ENCODE results near the gene BFSP2. TPM values are rescaled to one million over a fixed set of nuclear protein-coding genes. Genes with fewer than 3 reads are reported as not detected.

Gene BFSP2
- total RNA-seq, 4 donors from 2014 or later = not detected

GRCh38 chr3:133387341-133387740, 12.5 kb upstream of the BFSP2 start:
- H3K27me3 ChIP-seq = no peaks in the 10 kb centered on the region
- no peak for DNase-seq
- intact Hi-C loops (cut with DNase I; ENCODE audit: low total_unique reads) = loop anchor here (10.0 kb wide), 1 partner anchor 653 kb away; no protein-coding TSS in a partner anchor

GRCh38 chr3:133388696-133389395, 11.0 kb upstream of the BFSP2 start:
- TF ChIP-seq POLR2A (IDR thresholded peaks at IDR 0.05) = no peak
- no peak for TF ChIP-seq CTCF (IDR thresholded peaks at IDR 0.05)
- Histone ChIP-seq H3K36me3 (no peaks in the 10 kb centered on the region), H3K4me3 (no peak overlapping the region), H3K27me3 (no peaks in the 10 kb centered on the region), H3K9me3 (no peaks in the 10 kb centered on the region), H3K27ac (no peak overlapping the region), H3K4me1 (no peaks in the 10 kb centered on the region)
- no peak for DNase-seq
- intact Hi-C loops (cut with DNase I; ENCODE audit: low total_unique reads) = loop anchor here (10.0 kb wide), 1 partner anchor 654 kb away; no protein-coding TSS in a partner anchor

More at GRCh38 chr3:133387341-133387740, 12.5 kb upstream of the BFSP2 start:
- Histone ChIP-seq H3K4me3 (no peak overlapping the region), H3K36me3 (no peaks in the 10 kb centered on the region), H3K4me1 (no peaks in the 10 kb centered on the region), H3K27ac (no peak overlapping the region), H3K9me3 (no peaks in the 10 kb centered on the region)
- TF ChIP-seq POLR2A (IDR thresholded peaks at IDR 0.05) (no peak), CTCF (IDR thresholded peaks at IDR 0.05) (no peak)

GRCh38 chr3:133390715-133391114, 9.1 kb upstream of the BFSP2 start:
- no peaks in the 10 kb centered on the region for H3K9me3 ChIP-seq
- no peaks in the 10 kb centered on the region for H3K4me1 ChIP-seq
- TF ChIP-seq POLR2A (IDR thresholded peaks at IDR 0.05) (no peak), CTCF (IDR thresholded peaks at IDR 0.05) (no peak)
- no peaks in the 10 kb centered on the region for H3K36me3 ChIP-seq
- H3K27ac ChIP-seq = no peak overlapping the region
- no peaks in the 10 kb centered on the region for H3K27me3 ChIP-seq
- DNase-seq = no peak
- H3K4me3 ChIP-seq = no peak overlapping the region
- intact Hi-C loops (cut with DNase I; ENCODE audit: low total_unique reads) = no loop called here

- intact Hi-C loops (cut with DNase I; ENCODE audit: low total_unique reads) = no loop called here
- Histone ChIP-seq H3K27ac (no peak overlapping the region), H3K36me3 (no peaks in the 10 kb centered on the region), H3K4me3 (no peak overlapping the region), H3K4me1 (no peaks in the 10 kb centered on the region), H3K27me3 (no peaks in the 10 kb centered on the region), H3K9me3 (no peaks in the 10 kb centered on the region)
- TF ChIP-seq POLR2A (IDR thresholded peaks at IDR 0.05) (no peak), CTCF (IDR thresholded peaks at IDR 0.05) (no peak)
- DNase-seq = no peak
These were observed 6.7 kb upstream of the BFSP2 start for GRCh38 chr3:133393204-133393603.

- H3K9me3 ChIP-seq = no peaks in the 10 kb centered on the region
- intact Hi-C loops (cut with DNase I; ENCODE audit: low total_unique reads) = no loop called here
- no peak for DNase-seq
- no peak overlapping the region for H3K4me3 ChIP-seq
- H3K36me3 ChIP-seq = no peaks in the 10 kb centered on the region
- TF ChIP-seq CTCF (IDR thresholded peaks at IDR 0.05) (no peak), POLR2A (IDR thresholded peaks at IDR 0.05) (no peak)
- H3K27me3 ChIP-seq = no peaks in the 10 kb centered on the region
- H3K4me1 ChIP-seq = no peaks in the 10 kb centered on the region
- H3K27ac ChIP-seq = no peak overlapping the region
These were observed 6.0 kb upstream of the BFSP2 start for GRCh38 chr3:133393691-133394474.
